Measurements from ENCODE around the gene CRLF2.
"Not testable (repeated sequence)": the region's sequence is repeated elsewhere in the genome, so short reads cannot be mapped to it uniquely, and the experiment has no call there.

Gene CRLF2

GRCh38 chrX:1165535-1166196 is 46.8 kb downstream of the CRLF2 start:
- DNase-seq, result no peak

GRCh38 chrX:1164322-1165288 is 47.8 kb downstream of the CRLF2 start:
- no peak for DNase-seq

GRCh38 chrX:1163231-1163630 is 49.2 kb downstream of the CRLF2 start:
- no peak for DNase-seq

- DNase-seq, result no peak
Measured at GRCh38 chrX:1162119-1162916, 50.1 kb downstream of the CRLF2 start.

- DNase-seq, result no peak
Measured at GRCh38 chrX:1159548-1159947, 52.9 kb downstream of the CRLF2 start.

GRCh38 chrX:1156681-1157455 is 55.6 kb downstream of the CRLF2 start:
- DNase-seq, result not testable (repeated sequence)

- DNase-seq, result no peak
Measured at GRCh38 chrX:1153940-1154339, 58.5 kb downstream of the CRLF2 start.

GRCh38 chrX:1152090-1152489 is 60.4 kb downstream of the CRLF2 start:
- DNase-seq, result no peak

GRCh38 chrX:1151378-1152077 is 60.9 kb downstream of the CRLF2 start:
- no peak for DNase-seq

- no peak for DNase-seq
Measured at GRCh38 chrX:1150569-1151347, 61.7 kb downstream of the CRLF2 start.

- no peak for DNase-seq
Measured at GRCh38 chrX:1147611-1148515, 64.6 kb downstream of the CRLF2 start.

- DNase-seq, result no peak
Measured at GRCh38 chrX:1144293-1144692, 68.2 kb downstream of the CRLF2 start.
